ENCODE data around the gene RNF213. TPM values are rescaled to one million over a fixed set of nuclear protein-coding genes. Genes with fewer than 3 reads are reported as not detected.

Gene RNF213
- total and polyA plus RNA-seq, 2 of the 8 experiments (the other 6 are each of a cell fraction or from before 2014, with no cell fraction given): 33.8 to 62.8 TPM

DNA sequence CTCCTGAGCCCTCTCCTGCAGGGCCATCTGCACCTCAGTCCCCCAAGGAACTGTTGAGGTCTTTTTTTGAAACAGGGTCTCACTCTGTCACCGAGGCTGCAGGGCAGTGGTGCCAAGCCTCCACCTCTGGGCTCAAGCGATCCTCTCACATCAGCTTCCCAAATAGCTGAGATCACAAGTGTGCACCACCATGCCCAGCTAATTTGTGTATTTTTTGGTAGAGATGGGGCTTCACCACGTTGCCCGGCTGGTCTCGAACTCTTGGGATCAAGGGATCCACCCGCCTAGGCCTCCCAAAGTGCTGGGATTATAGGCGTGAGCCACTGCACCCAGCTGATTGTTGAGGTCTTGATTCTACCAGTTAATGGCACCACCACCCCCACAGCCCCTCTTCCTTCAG, 126.4 kb downstream of the RNF213 start:
- no peaks in the 10 kb centered on the region for H3K23me2 ChIP-seq (ENCODE audit: low read depth, low read length)
- ChIA-PET POLR2A (ENCODE audit: partially characterized antibody) (interaction anchor here (1.2 to 1.6 kb wide), 2 partner anchors 25 to 54 kb away, joined by 3 read pairs; no protein-coding TSS in a partner anchor), CTCF (ENCODE audit: partially characterized antibody) (interaction anchor here (0.6 to 2.7 kb wide), 4 partner anchors 11 to 1800 kb away, joined by 3 to 11 read pairs (median 4); no protein-coding TSS in a partner anchor)
- H3K79me2 ChIP-seq (ENCODE audit: control insufficient read depth in 1 of 2, insufficient read depth in 2 of 2, low read length in 2 of 2): no peaks in the 10 kb centered on the region
- FAIRE-seq (no peak), DNase-seq (ENCODE audit: low read depth in 1 of 2, low spot score in 2 of 2) (no peak)
- no peak overlapping the region for H2AFZ ChIP-seq (ENCODE audit: low read length)
- H2BK5ac ChIP-seq (ENCODE audit: low read depth, low read length): no peak overlapping the region
- H3K9ac ChIP-seq (replicated peaks in 1 of 4; ENCODE audit: extremely low read depth in 1 of 4, low read depth in 3 of 4, low read length in 3 of 4): no peak overlapping the region
- H2BK15ac ChIP-seq (ENCODE audit: low read length): no peak overlapping the region
- H3K4me3 ChIP-seq (ENCODE audit: extremely low read depth in 1 of 4, insufficient read depth in 2 of 4, low read depth in 3 of 4, low read length in 4 of 4): no peak overlapping the region
- no peak overlapping the region for H4K8ac ChIP-seq (ENCODE audit: extremely low read depth, insufficient read depth, low read length)
- H3K36me3 ChIP-seq (ENCODE audit: control insufficient read depth in 2 of 4, insufficient read depth in 4 of 4, low read length in 3 of 4): peaks cover 18 to 48% (median 28%) of the 10 kb centered on the region in 4 experiments; a peak in 7 of 8 replicates
- no peak overlapping the region for H3K4ac ChIP-seq (replicated peaks; ENCODE audit: insufficient read length, low read depth, low read length)
- no peak overlapping the region for H4K91ac ChIP-seq (replicated peaks; ENCODE audit: insufficient read length, low read length)
- H2BK20ac ChIP-seq (ENCODE audit: low read length): no peak overlapping the region
- no peak overlapping the region for H2BK120ac ChIP-seq (replicated peaks; ENCODE audit: low read depth, low read length)
- H3K4me2 ChIP-seq (ENCODE audit: insufficient read depth in 1 of 2, low read depth in 2 of 2, low read length in 2 of 2): no peak overlapping the region
- H3K4me1 ChIP-seq (replicated peaks in 1 of 4; ENCODE audit: control insufficient read depth in 3 of 4, insufficient read depth in 4 of 4, low read length in 3 of 4): no peaks in the 10 kb centered on the region
- no peaks in the 10 kb centered on the region for H3K9me3 ChIP-seq (ENCODE audit: insufficient read depth in 2 of 2, low read depth in 1 of 2, low read length in 1 of 2)
- H4K5ac ChIP-seq (ENCODE audit: insufficient read length, low read depth, low read length): no peak overlapping the region
- WGBS, 2 experiments (ENCODE audit: extremely low coverage in 1 of 2, insufficient coverage in 1 of 2, insufficient read length in 1 of 2, insufficient replicate concordance in 2 of 2, low coverage in 1 of 2, low lambda C conversion rate in 2 of 2, missing lambda C conversion rate in 1 of 2): 93% methylated on average over 7 of the region's 7 CpGs; no CpG with 5 or more reads in 1 of the 2 experiments
- peaks cover 0 to 2% of the 10 kb centered on the region in 2 experiments for H4K20me1 ChIP-seq (replicated peaks in 1 of 2; ENCODE audit: control insufficient read depth in 1 of 2, insufficient read depth in 2 of 2, low read length in 2 of 2)
- no peak overlapping the region for H2BK12ac ChIP-seq (ENCODE audit: low read depth, low read length)
- no peaks in the 10 kb centered on the region for H3K27me3 ChIP-seq (replicated peaks in 1 of 4; ENCODE audit: control insufficient read depth in 3 of 4, extremely low read depth in 1 of 4, insufficient read depth in 3 of 4, low read length in 3 of 4)
- no peaks in the 10 kb centered on the region; the same call in none of the 2 replicates for H3K79me1 ChIP-seq (ENCODE audit: low read depth, low read length)
- no peak overlapping the region for H2AK5ac ChIP-seq (ENCODE audit: low read depth, low read length)
- H3K27ac ChIP-seq (ENCODE audit: low read depth, low read length): no peak overlapping the region
- no peak overlapping the region for H3K18ac ChIP-seq (ENCODE audit: extremely low read depth, low read length)
- no peak overlapping the region for H3K56ac ChIP-seq (replicated peaks; ENCODE audit: insufficient read length, low read depth, low read length)
- H3K14ac ChIP-seq (ENCODE audit: insufficient read length): no peak overlapping the region
- H3K23ac ChIP-seq (ENCODE audit: insufficient read length): no peak overlapping the region
- TF ChIP-seq SP4 (IDR thresholded peaks at IDR 0.05; ENCODE audit: low read length) (no peak), KDM5A (IDR thresholded peaks at IDR 0.05; ENCODE audit: low read length) (no peak), NANOG (IDR thresholded peaks at IDR 0.05; ENCODE audit: insufficient read depth, low read depth, low read length, poor library complexity, severe bottlenecking) (no peak), POU5F1 (IDR thresholded peaks at IDR 0.05; ENCODE audit: low read depth, low read length) (no peak), POLR2A (IDR thresholded peaks at IDR 0.05; ENCODE audit: control extremely low read depth in 1 of 2, low read depth in 2 of 2, low read length in 2 of 2) (no peak)

All from H1 (cell line).